Left forelimb (tissue), 1 donor: Measurements from ENCODE around the gene TSC2.

Experiments
- DNase-seq: peaks from one replicate; pipeline ENCODE4 v3.0.0-alpha.2; 2018; ENCODE audit warnings: low spot score

TSC2 gene

DNA sequence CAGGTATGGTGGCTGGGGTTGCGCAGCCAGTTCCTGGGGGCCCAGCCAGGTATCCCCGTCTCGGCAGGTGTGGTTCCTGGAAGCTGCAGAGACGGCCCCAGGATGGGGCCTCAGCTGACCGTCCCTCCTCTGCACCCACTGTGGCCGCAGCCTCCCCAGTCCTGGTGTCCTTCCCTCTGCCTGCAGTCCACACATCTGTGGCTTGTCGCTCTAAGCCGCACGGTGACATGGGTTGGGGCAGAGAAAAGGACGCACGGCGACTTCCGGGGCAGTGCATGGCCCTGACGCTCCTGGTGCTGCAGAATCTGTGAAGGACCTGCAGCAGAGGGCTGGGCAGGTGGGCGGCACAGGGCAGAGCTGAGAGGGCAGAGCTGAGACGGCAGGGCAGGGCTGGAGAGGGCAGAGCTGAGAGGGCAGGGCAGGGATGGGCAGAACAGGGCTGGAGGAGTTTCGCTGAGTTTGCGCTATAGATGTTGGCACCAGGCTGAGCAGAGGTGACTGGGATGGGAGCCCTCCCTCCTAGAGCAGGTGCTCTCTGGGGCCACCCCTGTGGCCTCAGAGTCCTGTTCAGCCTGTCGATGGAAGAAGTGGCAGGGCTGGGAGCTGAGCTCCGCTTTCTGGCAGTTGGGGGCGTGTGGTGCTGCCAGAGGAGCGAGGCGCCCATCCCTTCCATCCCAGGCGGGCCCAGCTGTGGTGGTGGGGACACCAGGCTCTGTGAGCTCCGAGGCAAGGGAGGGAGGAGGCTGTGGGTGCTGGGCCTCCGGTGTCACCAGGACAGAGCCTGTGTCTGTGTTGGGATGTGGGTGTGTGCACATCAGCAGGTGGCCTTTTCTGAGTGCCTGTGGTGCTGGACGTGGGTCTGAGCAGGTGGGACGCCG is 23.0 kb downstream of the TSC2 start:
- DNase-seq: no peak

- DNase-seq: no peak
Measured at GRCh38 chr16:2071454-2072202, 23.8 kb downstream of the TSC2 start.

- DNase-seq: no peak
Measured at GRCh38 chr16:2072926-2073325, 25.1 kb downstream of the TSC2 start.

DNA sequence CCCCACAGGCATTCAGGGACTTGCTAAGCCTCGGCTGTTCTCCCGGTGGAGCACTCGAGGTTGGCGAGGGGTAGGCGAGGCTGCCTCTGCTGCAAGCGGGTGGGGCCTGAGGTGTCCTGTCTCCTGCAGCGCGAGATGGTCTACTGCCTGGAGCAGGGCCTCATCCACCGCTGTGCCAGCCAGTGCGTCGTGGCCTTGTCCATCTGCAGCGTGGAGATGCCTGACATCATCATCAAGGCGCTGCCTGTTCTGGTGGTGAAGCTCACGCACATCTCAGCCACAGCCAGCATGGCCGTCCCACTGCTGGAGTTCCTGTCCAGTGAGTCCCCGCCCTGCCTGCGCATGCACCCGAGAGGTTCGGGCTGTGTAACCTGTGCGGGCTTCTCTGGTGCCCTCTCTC is 26.3 kb downstream of the TSC2 start:
- no peak for DNase-seq

- DNase-seq: no peak
Measured at GRCh38 chr16:2075631-2076030, 27.8 kb downstream of the TSC2 start.

GRCh38 chr16:2076072-2076865 is 28.5 kb downstream of the TSC2 start:
- no peak for DNase-seq

DNA sequence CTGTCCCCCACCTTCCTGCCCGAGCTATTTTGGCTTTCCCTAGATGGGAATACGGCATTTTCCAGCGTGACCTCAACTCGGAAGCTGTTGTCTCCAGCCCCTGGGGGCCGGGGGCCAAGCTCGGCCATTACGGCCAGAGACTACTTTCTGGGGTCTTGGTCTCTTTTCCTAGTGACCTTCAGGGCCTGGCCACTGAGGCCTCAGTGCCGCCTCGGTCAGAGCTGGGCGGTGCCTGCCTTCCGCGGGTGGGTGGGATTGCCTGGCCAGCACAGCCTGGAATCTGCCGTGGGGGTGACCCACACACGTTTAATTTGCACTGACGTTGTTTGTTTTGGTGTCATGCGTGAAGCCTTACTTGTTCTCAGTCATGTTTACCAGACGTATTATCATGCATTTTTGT is 29.2 kb downstream of the TSC2 start:
- no peak for DNase-seq

DNA sequence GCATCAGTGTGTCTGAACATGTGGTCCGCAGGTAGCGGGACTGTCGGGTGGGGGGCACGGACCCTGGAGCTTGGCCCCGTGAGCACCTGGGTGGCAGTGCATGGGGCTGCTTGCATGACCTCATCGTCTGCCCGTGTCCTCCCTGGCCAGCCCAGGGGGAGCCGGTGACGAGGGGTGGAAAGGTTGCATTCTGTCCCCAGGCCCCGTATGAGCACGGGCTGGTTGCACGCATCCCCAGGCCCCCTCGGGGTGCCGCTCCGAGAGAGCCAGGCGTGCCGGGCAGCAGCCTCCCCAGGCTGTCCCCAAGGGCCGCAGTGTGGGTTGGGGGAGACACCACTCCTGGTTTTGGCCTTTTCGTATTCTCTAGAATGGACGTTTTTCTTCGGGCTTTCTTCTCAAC is 29.9 kb downstream of the TSC2 start:
- DNase-seq: no peak

DNA sequence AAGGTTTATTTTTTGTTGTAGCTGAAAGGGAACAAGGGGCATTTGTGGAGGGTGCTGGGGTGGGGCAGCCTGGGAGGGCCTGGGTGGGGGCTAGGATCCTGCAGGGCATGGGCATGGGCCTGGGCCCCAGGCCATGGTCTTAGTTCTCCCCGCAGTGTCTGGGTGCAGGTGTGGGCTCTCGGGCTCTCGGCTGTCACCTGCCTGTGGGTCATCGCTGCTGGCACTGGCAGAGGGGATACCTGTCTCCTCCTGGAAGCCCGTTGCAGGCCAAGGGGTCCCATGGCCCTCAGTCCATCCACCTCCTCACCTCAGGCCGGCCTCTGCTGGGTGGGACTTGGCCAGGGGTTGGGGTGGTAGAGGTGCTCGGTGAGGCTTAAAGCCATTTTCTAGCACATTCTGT is 30.3 kb downstream of the TSC2 start:
- DNase-seq: no peak

- DNase-seq: no peak
Measured at GRCh38 chr16:2078691-2079090, 30.9 kb downstream of the TSC2 start.

DNA sequence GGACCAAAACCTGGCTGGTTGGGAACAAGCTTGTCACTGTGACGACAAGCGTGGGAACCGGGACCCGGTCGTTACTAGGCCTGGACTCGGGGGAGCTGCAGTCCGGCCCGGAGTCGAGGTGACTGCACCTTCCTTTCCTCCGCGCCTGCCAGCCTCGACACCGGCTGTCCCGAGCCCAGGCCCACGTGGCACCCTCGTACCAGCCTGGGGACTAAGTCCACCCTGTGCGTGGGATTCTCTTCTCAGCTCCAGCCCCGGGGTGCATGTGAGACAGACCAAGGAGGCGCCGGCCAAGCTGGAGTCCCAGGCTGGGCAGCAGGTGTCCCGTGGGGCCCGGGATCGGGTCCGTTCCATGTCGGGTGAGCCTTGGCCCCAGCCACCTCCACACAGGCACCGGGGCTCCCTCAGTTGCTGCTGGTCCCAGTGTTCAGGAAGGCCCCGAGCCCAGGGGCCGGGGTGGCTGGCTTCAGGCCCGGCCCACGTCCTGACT is 31.6 kb downstream of the TSC2 start:
- DNase-seq: no peak

DNA sequence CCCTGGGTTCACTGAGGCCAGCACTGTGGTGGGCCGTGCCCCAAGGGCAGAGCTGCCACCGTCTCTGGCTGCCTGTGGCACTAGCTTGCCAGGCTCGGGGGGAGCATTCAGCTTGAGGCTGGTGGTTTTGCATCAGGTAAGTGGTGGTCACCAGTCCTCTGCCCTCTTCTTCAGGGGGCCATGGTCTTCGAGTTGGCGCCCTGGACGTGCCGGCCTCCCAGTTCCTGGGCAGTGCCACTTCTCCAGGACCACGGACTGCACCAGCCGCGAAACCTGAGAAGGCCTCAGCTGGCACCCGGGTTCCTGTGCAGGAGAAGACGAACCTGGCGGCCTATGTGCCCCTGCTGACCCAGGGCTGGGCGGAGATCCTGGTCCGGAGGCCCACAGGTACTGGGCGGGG is 32.2 kb downstream of the TSC2 start:
- no peak for DNase-seq

GRCh38 chr16:2081201-2082084 is 33.7 kb downstream of the TSC2 start:
- DNase-seq: no peak

DNA sequence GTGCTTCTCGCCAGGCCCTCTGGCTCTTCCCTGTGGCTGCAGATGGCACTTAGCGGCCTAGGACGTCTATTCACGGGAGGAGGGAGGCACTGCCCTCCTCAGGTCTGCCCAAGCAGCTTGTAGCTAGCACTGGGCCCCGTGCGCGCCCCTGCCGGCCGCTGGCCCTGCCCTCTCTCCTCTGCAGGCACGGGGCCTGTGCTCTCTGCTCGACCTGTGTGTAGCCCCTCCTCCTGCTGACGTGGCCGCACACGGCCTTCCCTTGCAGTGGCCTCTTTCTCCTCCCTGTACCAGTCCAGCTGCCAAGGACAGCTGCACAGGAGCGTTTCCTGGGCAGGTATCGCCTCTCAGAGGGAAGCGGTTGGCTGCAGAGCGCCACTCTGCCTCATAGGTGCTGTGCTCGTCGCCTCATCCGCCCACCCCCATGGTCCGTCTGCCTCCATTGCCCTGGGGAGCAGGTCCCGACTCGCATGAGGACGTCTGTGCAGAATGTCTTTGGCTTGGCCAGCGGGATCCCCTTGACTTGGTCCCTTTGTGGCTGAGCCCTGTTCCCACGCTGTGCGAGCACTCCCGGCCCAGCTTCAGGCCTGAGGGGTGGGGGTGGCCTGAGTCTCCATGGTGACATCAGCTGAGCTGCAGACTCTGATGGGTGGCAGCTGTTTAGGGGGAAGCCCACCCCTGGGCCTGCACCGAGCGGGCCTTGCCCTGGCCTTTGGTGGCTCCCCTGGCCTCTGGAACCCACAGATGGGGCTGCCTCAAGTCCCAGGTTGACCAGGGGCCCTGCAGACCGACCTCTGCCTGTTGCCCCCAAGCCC is 34.6 kb downstream of the TSC2 start:
- DNase-seq: no peak

DNA sequence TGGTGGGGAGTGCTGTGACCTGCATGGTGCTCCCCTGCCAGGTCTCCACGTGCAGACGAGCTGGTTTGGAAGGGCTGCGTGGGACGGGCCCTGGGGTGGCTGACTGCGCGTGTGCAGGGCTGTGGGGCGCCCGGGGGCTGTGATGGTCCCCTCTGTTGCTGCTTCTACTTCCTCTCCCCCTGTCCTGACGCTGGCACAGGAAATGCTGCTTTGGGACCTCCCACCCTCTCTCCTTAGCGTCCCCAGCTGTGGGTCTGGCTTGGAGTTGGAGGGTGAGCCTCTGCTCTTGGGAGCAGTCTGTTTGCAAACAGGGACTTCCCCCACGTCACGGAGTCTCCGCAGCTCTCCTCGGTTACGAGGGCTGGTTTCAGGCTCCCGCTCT is 35.2 kb downstream of the TSC2 start:
- no peak for DNase-seq

DNA sequence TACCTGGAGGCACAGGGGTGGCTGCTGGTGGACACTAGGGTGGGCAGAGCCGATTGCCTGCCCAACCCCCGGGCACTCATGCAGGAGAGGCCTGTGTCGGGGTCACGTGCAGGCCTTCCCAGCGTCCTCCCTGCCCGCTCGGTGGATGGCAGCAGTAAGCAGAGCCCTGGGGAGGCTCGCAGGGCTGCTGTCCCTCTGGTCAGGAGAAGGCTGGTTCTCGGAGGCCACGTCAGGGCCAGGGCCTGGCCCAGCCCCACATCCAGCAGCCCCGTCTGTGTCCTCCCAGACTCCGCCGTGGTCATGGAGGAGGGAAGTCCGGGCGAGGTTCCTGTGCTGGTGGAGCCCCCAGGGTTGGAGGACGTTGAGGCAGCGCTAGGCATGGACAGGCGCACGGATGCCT is 35.6 kb downstream of the TSC2 start:
- no peak for DNase-seq

DNA sequence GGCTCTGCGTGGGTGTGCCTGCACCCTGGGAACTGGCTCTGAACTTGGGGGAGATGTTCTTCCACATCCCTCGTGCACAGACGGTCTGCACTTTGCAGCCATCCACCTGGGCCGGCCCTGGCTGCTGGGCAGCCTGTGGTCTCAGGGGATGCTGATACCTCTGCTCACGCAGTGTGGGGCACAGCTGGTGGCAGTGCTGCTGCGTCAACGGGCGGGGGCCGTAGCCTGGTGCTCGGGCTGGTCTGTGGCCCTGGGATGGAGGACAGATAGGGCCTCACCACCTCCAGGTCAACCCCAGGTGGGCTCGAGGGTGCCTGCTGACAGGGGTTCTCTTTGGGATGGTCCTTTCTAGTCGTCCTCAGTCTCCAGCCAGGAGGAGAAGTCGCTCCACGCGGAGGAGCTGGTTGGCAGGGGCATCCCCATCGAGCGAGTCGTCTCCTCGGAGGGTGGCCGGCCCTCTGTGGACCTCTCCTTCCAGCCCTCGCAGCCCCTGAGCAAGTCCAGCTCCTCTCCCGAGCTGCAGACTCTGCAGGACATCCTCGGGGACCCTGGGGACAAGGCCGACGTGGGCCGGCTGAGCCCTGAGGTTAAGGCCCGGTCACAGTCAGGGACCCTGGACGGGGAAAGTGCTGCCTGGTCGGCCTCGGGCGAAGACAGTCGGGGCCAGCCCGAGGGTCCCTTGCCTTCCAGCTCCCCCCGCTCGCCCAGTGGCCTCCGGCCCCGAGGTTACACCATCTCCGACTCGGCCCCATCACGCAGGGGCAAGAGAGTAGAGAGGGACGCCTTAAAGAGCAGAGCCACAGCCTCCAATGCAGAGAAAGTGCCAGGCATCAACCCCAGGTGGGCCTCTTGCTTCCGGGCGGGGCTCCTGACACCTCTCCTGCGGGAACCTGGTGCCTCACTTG is 36.3 kb downstream of the TSC2 start:
- no peak for DNase-seq

DNA sequence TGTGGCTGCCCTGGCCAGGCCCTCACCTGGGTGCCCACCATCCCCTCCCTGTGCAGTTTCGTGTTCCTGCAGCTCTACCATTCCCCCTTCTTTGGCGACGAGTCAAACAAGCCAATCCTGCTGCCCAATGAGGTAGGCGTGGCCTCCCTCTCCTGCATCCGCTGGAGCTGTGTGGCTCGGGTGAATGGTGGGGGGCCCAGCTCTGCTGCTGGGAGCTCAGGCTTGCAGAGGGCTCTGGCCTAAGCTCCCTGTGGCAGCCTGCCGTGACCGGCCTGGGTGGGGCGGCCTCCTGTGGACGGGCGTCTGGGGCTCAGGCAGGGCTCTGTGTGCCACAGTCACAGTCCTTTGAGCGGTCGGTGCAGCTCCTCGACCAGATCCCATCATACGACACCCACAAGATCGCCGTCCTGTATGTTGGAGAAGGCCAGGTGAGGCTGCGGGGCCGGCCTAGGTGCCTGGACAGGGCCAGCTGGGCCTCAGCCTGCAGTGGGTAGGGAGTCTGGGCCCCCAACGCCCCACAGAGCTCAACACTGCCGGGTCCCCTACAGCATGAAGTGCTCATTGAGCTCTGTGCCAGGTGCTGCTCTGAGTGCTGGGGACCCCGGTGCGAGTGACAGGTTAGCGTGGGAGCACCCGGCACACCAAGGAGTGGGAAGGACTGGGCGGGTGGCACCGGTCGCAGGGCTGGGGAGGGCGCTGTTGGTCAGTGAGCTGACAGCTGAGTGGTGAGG is 37.3 kb downstream of the TSC2 start:
- DNase-seq: no peak

GRCh38 chr16:2085669-2086068 is 37.9 kb downstream of the TSC2 start:
- DNase-seq: no peak
